Subcutaneous preadipocyte (primary cell): ENCODE measurements around the gene METTL9. TPM values are rescaled to one million over a fixed set of nuclear protein-coding genes. Genes with fewer than 3 reads are reported as not detected.

Source experiments
- small RNA-seq: library from RNA; depleted of rRNA; stranded (forward); fragments of <200 nt; gene quantifications from one replicate; pipeline ENCODE3, GENCODE V24; 2012
- total RNA-seq: library from RNA; depleted of rRNA; stranded (reverse); fragments of >200 nt; gene quantifications from 2 replicates; pipeline ENCODE4 v1.2.3, GENCODE V29; 2012

The METTL9 gene
- total RNA-seq: 183 and 230 TPM in 2 replicates

GRCh38 chr16:21599122-21600030 lies at the start of gene METTL9:
Gene METTL9 (plus strand): TSS chr16:21599577. CDS start chr16:21599734, 157 bp downstream.

GRCh38 chr16:21652453-21652852 lies 53.1 kb downstream of the METTL9 start, which contains the start of gene IGSF6:
Gene IGSF6 (minus strand): TSS chr16:21652608. CDS start chr16:21652598, 10 bp downstream.

GRCh38 chr16:21663889-21664647 lies 64.7 kb downstream of the METTL9 start, which contains the start of gene OTOA:
Gene OTOA (plus strand): TSS chr16:21663968. CDS start chr16:21678515, 14,547 bp downstream.

Small RNA genes within 50 kb of the gene (small RNA-seq; reads per million reads assigned to genes)
- not detected for gene RF00478
- gene RNU6-1005P: 0.79 reads per million, percentile 49 among the genes with 10 or more reads in this experiment
- not detected for gene RNU6-196P

Other genes with a start within 250 kb of the METTL9 start
- gene IGSF6, start 53.0 kb downstream of the METTL9 start, total RNA-seq: not detected in 2 replicates
- gene OTOA, start 64.4 kb downstream of the METTL9 start, total RNA-seq: under 0.01 and 0.37 TPM in 2 replicates